K562 (cell line): ENCODE measurements around the gene ANK3. TPM values are rescaled to one million over a fixed set of nuclear protein-coding genes. Genes with fewer than 3 reads are reported as not detected.

Experiments used
- ARID2 ChIP-seq: fragments of 450-650 bp; IDR thresholded peaks from 2 replicates; pipeline ENCODE4 v1.6.1; 2017; ENCODE audit warnings: antibody characterized with exemption, mild to moderate bottlenecking
- C11orf30 ChIP-seq: fragments of 450-650 bp; IDR thresholded peaks from 2 replicates; pipeline ENCODE4 v1.6.1; 2016; ENCODE audit warnings: low read depth, mild to moderate bottlenecking
- GABPA ChIP-seq: fragments of 200-800 bp; sonication (Bioruptor generic); conservative IDR thresholded peaks from 2 replicates; pipeline ENCODE4 v1.6.1; 2016; ENCODE audit warnings: low read depth, missing genetic modification characterization, missing compliant biosample characterization
- GATAD2A ChIP-seq: fragments of 450-650 bp; IDR thresholded peaks from 2 replicates; pipeline ENCODE4 v1.6.1; 2017
- GTF2A2 ChIP-seq: IDR thresholded peaks from 2 replicates; pipeline ENCODE4 v1.6.1; 2016; ENCODE audit warnings: mild to moderate bottlenecking, missing genetic modification characterization, missing compliant biosample characterization
- HMG20B ChIP-seq: fragments of 250-450 bp; sonication (Bioruptor Pico); IDR thresholded peaks from 2 replicates; pipeline ENCODE4 v1.5.0; 2021; ENCODE audit warnings: mild to moderate bottlenecking
- MAFG ChIP-seq: fragments of 450-650 bp; conservative IDR thresholded peaks from 2 replicates; pipeline ENCODE4 v1.6.1; 2016; ENCODE audit warnings: missing genetic modification characterization, missing compliant biosample characterization
- NFYB ChIP-seq: IDR thresholded peaks from 2 replicates; pipeline ENCODE4 v1.6.1; 2011; ENCODE audit warnings: mild to moderate bottlenecking, moderate library complexity; ENCODE audit not compliant: insufficient read length; ENCODE audit errors: extremely low read depth
- NR2C1 ChIP-seq, 2 experiments: fragments of 450-650 bp; IDR thresholded peaks; 2 replicates each; pipeline ENCODE4 v1.6.1; 2017; ENCODE audit warnings: mild to moderate bottlenecking in 2 of 2, antibody characterized with exemption in 1 of 2, inconsistent platforms in 1 of 2, missing compliant biosample characterization in 1 of 2, missing genetic modification characterization in 1 of 2
- PHB2 ChIP-seq: fragments of 450-650 bp; IDR thresholded peaks from 2 replicates; pipeline ENCODE4 v1.6.1; 2017; ENCODE audit warnings: low read depth
- PHF21A ChIP-seq: fragments of 450-650 bp; IDR thresholded peaks from 2 replicates; pipeline ENCODE4 v1.6.1; 2017; ENCODE audit warnings: low read depth, borderline replicate concordance
- RAD21 ChIP-seq, 2 experiments: fragments of 250-450 bp in 1 of 2; fragments of 450-650 bp in 1 of 2; sonication (Bioruptor Pico) in 1 of 2; formaldehyde crosslinking in 1 of 2; IDR thresholded peaks in 1 of 2; conservative IDR thresholded peaks in 1 of 2; 2 replicates each; pipeline versions ENCODE4 v1.4.0 to v1.8.0; 2020 to 2022; ENCODE audit warnings: mild to moderate bottlenecking in 2 of 2, moderate library complexity in 1 of 2
- RFX5 ChIP-seq: IDR thresholded peaks from 2 replicates; pipeline ENCODE4 v1.6.1; 2011; ENCODE audit warnings: low read depth, mild to moderate bottlenecking, improper control_type of control experiment, low read length
- SIX5 ChIP-seq, 2 experiments: IDR thresholded peaks; 2 replicates each; pipeline ENCODE4 v1.6.1; 2011; ENCODE audit warnings: low read length in 2 of 2, borderline replicate concordance in 1 of 2, low read depth in 1 of 2, mild to moderate bottlenecking in 1 of 2, moderate library complexity in 1 of 2; ENCODE audit not compliant: insufficient read depth in 1 of 2
- SMARCB1 ChIP-seq: IDR thresholded peaks from 2 replicates; pipeline ENCODE4 v1.6.1; 2011; ENCODE audit warnings: improper control_type of control experiment, low read depth; ENCODE audit not compliant: insufficient read length
- STAT5A ChIP-seq: IDR thresholded peaks from 2 replicates; pipeline ENCODE4 v1.6.1; 2012; ENCODE audit warnings: low read length, inconsistent platforms, borderline replicate concordance
- TAL1 ChIP-seq: fragments of 450-650 bp; IDR thresholded peaks from 2 replicates; pipeline ENCODE4 v1.6.1; 2016; ENCODE audit warnings: mild to moderate bottlenecking
- WHSC1 ChIP-seq: IDR thresholded peaks from one replicate; pipeline ENCODE4 v1.6.1; 2012; ENCODE audit warnings: low read length, control low read depth, inconsistent platforms
- XRCC4 ChIP-seq: IDR thresholded peaks from one replicate; pipeline ENCODE4 v1.6.1; 2011; ENCODE audit not compliant: insufficient read depth, insufficient read length; ENCODE audit errors: extremely low read depth
- ZNF124 ChIP-seq: sonication (generic); formaldehyde crosslinking; IDR thresholded peaks from 2 replicates; pipeline ENCODE4 v1.8.1; 2022; ENCODE audit warnings: missing genetic modification reagents
- polyA plus RNA-seq, 8 experiments: library from polyadenylated mRNA; depleted of rRNA in 4 of 8; stranded (reverse) in 5 of 8; unstranded in 3 of 8; fragments of >200 nt; fragmentation: Nextera tagmentation in 2 of 8; fragmentation: Illumina TruSeq in 1 of 8; extraction: Ambion mirVana in 2 of 8; extraction: Trizol in 1 of 8; gene quantifications; 2 replicates each; pipeline versions ENCODE4 v1.2.1 to v1.2.3, GENCODE V29; 2011 to 2014; ENCODE audit warnings: inconsistent platforms in 1 of 8, missing spikeins in 1 of 8
- total RNA-seq, 7 experiments: library from RNA; depleted of rRNA in 6 of 7; stranded (reverse); fragments of >200 nt in 6 of 7; fragmentation: Illumina TruSeq in 2 of 7; extraction: Trizol in 2 of 7; gene quantifications; 2 replicates each; pipeline versions ENCODE4 v1.2.1 to v1.2.3, GENCODE V29; 2011 to 2021; ENCODE audit warnings: low replicate concordance in 1 of 7
- TF ChIP-seq, protein P1 (sequence below): sonication (generic); formaldehyde crosslinking; IDR thresholded peaks from 2 replicates; pipeline ENCODE4 v1.8.0; 2022; ENCODE audit warnings: missing genetic modification reagents, mild to moderate bottlenecking, borderline replicate concordance
- TF ChIP-seq, protein P2 (sequence below): fragments of 450-650 bp; IDR thresholded peaks from 2 replicates; pipeline ENCODE4 v1.6.1; 2016
- TF ChIP-seq, protein P3 (sequence below): sonication (generic); formaldehyde crosslinking; IDR thresholded peaks from 2 replicates; pipeline ENCODE4 v1.8.1; 2023; ENCODE audit warnings: mild to moderate bottlenecking, missing genetic modification reagents

The ANK3 gene
- total and polyA plus RNA-seq, 9 of the 15 experiments (the other 6 are each of a cell fraction or from before 2014, with no cell fraction given): 10.0 to 32.3 (median 17.9) TPM

DNA sequence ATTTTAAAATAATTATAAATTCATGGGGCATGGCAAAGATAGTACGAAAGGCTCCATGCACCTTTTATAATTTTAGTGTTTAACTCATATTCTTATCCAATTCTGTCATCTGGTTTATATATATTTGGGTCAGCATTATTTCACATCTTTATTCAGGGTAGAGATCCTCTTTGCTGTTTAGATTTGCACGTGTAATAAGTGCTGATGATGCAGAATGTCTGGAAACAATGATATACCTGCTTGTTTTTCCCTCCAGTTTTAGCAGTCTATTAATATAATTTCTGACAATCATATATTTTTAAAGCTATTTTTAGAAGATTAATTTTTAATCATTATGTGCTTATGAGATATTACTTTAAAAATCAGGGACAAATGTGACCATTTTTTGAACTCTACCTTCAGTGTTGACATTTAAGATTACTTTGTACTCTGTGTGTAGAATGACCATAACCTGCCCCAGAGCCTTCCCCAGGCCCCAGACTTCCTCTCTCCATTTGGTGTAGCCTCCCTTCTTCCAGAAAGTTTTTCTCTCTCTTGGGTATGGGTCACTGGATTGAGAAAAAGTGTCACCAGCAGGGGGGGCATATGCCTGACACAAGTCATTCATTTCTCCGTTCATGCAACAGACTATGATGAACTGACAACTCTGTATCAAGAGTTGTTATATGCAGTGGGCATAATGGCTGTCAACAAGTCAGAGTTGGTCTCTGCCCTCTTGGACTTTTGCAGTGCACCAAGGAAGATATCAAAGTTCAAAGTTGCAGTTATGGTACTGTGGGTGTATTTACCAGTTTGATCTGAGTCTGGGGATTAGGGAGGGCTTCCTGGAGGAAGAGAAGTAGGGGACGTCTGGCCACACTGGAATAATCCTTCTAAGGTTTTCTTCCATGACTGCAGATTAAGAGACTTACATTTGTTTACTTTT lies 290.7 kb downstream of the ANK3 start (continued):
- TF ChIP-seq WHSC1 (no peak), C11orf30 (peak; percentile 75), NFYB (no peak), ARID2 (no peak), MAFG (tag) (peak; percentile 71), STAT5A (no peak), ZNF124 (CRISPR knock-in tag) (no peak), GABPA (tag) (no peak), GATAD2A (no peak), PHF21A (no peak), NR2C1 (IDR thresholded peaks at IDR 0.05) (0 out of 2 replicates have a peak, but pooled peaks have one; percentile 38), NR2C1 (tag; IDR thresholded peaks at IDR 0.05) (no peak), PHB2 (no peak), SMARCB1 (no peak), HMG20B (CRISPR knock-in tag) (no peak), TAL1 (no peak), GTF2A2 (no peak), SIX5 (IDR thresholded peaks at IDR 0.05; ENCODE audit: borderline replicate concordance in 1 of 2, insufficient read depth in 1 of 2, low read depth in 1 of 2, low read length in 2 of 2) (no peak), XRCC4 (no peak), RAD21 (CRISPR knock-in tag; conservative IDR thresholded peaks at IDR 0.05 in 1 of 2, IDR thresholded peaks at IDR 0.05 in 1 of 2) (peak in 1 of 2 experiments; percentile 48; a peak in 2 of 4 replicates), RFX5 (no peak)
- TF ChIP-seq, protein P1, sequence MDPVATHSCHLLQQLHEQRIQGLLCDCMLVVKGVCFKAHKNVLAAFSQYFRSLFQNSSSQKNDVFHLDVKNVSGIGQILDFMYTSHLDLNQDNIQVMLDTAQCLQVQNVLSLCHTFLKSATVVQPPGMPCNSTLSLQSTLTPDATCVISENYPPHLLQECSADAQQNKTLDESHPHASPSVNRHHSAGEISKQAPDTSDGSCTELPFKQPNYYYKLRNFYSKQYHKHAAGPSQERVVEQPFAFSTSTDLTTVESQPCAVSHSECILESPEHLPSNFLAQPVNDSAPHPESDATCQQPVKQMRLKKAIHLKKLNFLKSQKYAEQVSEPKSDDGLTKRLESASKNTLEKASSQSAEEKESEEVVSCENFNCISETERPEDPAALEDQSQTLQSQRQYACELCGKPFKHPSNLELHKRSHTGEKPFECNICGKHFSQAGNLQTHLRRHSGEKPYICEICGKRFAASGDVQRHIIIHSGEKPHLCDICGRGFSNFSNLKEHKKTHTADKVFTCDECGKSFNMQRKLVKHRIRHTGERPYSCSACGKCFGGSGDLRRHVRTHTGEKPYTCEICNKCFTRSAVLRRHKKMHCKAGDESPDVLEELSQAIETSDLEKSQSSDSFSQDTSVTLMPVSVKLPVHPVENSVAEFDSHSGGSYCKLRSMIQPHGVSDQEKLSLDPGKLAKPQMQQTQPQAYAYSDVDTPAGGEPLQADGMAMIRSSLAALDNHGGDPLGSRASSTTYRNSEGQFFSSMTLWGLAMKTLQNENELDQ (CRISPR knock-in tag): no peak
- TF ChIP-seq, protein P2, sequence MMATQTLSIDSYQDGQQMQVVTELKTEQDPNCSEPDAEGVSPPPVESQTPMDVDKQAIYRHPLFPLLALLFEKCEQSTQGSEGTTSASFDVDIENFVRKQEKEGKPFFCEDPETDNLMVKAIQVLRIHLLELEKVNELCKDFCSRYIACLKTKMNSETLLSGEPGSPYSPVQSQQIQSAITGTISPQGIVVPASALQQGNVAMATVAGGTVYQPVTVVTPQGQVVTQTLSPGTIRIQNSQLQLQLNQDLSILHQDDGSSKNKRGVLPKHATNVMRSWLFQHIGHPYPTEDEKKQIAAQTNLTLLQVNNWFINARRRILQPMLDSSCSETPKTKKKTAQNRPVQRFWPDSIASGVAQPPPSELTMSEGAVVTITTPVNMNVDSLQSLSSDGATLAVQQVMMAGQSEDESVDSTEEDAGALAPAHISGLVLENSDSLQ: 0 out of 2 replicates have a peak, but pooled peaks have one; percentile 15
- TF ChIP-seq, protein P3, sequence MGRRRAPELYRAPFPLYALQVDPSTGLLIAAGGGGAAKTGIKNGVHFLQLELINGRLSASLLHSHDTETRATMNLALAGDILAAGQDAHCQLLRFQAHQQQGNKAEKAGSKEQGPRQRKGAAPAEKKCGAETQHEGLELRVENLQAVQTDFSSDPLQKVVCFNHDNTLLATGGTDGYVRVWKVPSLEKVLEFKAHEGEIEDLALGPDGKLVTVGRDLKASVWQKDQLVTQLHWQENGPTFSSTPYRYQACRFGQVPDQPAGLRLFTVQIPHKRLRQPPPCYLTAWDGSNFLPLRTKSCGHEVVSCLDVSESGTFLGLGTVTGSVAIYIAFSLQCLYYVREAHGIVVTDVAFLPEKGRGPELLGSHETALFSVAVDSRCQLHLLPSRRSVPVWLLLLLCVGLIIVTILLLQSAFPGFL (CRISPR knock-in tag): no peak
